Prostate gland (tissue), 2 donors: Measurements from ENCODE around the gene ACD.

Experiments used
- CTCF ChIP-seq, 4 experiments: fragments of 200-600 bp in 2 of 4; fragments of 450-650 bp in 2 of 4; sonication (generic) in 2 of 4; IDR thresholded peaks; 1 replicate in 3 of 4; 2 replicates in 1 of 4; pipeline ENCODE4 v1.5.1; 2016 to 2019; ENCODE audit warnings: antibody characterized with exemption in 4 of 4, mild to moderate bottlenecking in 2 of 4, moderate library complexity in 2 of 4
- POLR2A ChIP-seq: fragments of 450-650 bp; IDR thresholded peaks from one replicate; pipeline ENCODE4 v1.6.1; 2016; ENCODE audit warnings: antibody characterized with exemption, mild to moderate bottlenecking
- POLR2AphosphoS5 ChIP-seq: sonication (generic); formaldehyde crosslinking; IDR thresholded peaks from one replicate; pipeline ENCODE4 v1.6.1; 2017; ENCODE audit warnings: antibody characterized with exemption

GRCh38 chr16:67650023-67650422 is 10.0 kb downstream of the ACD start:
- TF ChIP-seq CTCF (IDR thresholded peaks at IDR 0.05) (no peak), POLR2A (no peak), POLR2AphosphoS5 (no peak)
